ENCODE measurements around the gene VCX3B.
"Not testable (repeated sequence)": the region's sequence is repeated elsewhere in the genome, so short reads cannot be mapped to it uniquely, and the experiment has no call there.

Gene VCX3B

GRCh38 chrX:8464530-8464929 lies at the start of gene VCX3B:
Gene VCX3B (plus strand): TSS chrX:8464830. CDS start chrX:8465451, 621 bp downstream.
- not testable (repeated sequence) for DNase-seq (ENCODE audit: low read depth in 2 of 2)

GRCh38 chrX:8418301-8418700 lies 46.3 kb upstream of the VCX3B start:
- DNase-seq (ENCODE audit: low read depth in 2 of 2) = no peak

GRCh38 chrX:8424912-8425311 lies 39.7 kb upstream of the VCX3B start:
- DNase-seq (ENCODE audit: low read depth in 2 of 2) = no peak

DNA sequence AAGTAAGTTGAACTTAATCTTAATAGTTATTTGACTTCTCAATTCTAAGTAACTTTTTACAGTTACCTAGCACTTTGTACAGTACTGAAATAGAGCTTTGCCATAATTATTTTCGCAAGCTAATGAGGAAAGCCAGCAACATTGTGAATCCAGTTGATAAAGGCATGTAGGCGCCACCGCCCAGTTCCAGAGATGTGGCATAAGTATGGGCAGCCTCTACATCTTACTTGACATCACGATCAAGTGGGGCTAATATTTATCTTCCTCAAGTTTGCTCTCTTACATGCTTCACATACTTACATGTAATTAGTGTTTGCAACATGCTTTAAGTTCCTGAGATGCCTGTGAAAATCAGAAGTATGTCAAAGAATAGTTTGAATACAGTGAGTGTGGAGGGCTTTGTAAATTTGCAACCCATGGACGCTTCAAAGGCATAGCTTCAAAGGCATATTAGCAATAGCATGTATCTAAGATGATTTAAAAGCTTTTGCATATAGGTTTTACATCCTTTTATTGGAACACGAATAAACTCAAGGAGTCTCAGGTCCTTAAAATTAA lies 34.9 kb upstream of the VCX3B start:
- no peak for DNase-seq (ENCODE audit: low read depth in 2 of 2)

DNA sequence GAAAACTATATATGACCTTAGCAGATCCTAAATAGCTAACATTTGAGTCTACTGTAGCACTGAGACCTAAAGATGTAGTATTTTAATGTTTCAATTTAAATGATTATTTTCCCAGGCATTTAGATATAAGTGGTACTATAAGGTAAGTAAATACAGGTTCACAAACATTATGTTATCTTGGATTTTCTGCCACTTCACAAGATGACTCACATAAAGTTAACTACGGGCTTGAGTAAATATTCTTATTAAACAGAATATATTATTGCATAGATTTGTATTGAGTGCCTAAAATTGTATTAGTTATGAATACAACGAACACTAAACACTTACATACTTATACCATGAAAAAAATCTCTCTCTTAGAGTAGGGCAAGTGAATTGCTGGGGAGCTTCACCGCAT lies 34.2 kb upstream of the VCX3B start:
- no peak for DNase-seq (ENCODE audit: low read depth in 2 of 2)

GRCh38 chrX:8432396-8432795 lies 32.2 kb upstream of the VCX3B start:
- no peak for DNase-seq (ENCODE audit: low read depth in 2 of 2)

GRCh38 chrX:8433109-8434062 lies 31.2 kb upstream of the VCX3B start:
- DNase-seq (ENCODE audit: low read depth in 2 of 2) = no peak

DNA sequence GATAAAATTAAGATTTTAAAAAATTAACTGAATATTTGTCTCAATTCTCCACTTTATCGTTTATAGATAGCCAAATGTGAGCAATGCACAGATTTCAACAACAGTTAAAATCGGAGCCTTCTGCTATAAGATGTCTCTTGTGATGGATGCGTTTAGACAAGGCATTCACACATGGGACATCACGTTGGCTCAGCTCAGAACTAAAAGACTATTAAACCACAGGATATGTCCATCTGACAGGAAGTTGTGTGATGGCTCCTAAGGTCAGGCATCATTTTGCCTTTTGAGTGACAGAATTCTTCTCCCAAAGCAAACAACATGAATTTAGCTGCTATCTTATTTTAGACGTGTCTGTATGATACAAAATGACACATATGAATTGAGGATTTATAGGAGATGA lies 17.3 kb upstream of the VCX3B start:
- DNase-seq (ENCODE audit: low read depth in 2 of 2) = no peak

GRCh38 chrX:8452343-8452742 lies 12.3 kb upstream of the VCX3B start:
- not testable (repeated sequence) for DNase-seq (ENCODE audit: low read depth in 2 of 2)

DNA sequence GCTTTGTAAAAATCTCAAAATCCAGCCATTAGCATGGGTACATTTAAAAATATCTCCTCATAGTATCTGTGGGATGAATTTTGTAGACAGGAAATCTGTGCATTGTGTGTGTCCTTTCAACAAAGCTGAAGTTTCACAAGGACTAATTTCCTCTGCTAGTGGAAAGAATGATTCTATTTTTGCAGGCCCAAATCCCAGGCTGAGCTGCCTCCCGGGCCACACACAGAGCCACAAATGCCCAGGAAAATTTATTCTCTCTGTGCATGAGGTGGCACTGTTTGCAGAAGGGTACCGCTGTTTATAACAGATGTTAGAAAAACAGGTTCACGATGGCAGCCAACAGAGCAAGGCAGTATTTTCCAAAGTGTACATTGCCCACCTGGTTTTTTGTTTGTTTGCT lies 11.0 kb upstream of the VCX3B start:
- DNase-seq (ENCODE audit: low read depth in 2 of 2) = no peak

DNA sequence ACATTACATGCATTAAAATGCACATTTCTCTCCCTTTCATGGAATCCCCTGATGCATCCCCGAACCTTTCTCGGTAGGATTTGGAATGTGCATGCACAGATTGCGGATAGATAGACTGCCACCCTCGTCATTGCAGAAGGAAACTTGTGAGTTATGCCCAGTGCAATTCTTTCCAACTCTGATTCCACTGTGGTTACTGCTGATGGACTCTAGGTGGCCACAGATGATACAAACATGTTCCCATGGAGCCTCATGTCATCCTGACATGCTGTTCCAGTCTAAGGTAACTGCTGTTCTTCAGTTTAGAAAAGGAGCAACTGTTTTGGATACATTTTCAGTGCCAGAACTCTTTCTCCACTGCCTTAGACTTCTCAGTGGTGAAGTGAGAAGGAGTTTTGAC lies 9.1 kb upstream of the VCX3B start:
- DNase-seq (ENCODE audit: low read depth in 2 of 2) = no peak

GRCh38 chrX:8462488-8462887 lies 2.1 kb upstream of the VCX3B start:
- no peak for DNase-seq (ENCODE audit: low read depth in 2 of 2)

GRCh38 chrX:8484360-8484949 lies 19.8 kb downstream of the VCX3B start:
- no peak for DNase-seq (ENCODE audit: low read depth in 2 of 2)

DNA sequence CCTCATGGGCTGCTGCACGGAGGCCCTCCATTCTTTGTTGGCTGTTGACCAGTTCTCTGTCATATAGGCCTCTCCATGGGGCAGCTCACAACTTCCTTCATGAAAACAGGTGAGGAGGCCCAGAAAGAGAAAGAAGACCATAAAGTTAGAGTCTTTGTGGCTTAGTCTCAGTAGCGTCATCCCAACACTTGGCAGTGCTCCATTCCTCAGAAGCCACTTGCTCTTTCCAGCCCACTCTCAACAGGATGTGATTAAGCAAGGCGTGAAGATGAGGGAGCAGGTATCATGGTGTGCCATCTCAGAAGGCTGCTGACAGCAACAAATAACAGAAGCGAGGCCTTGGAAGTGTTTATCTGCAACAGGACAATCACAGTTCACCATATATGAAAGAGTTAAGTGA lies 30.4 kb downstream of the VCX3B start:
- DNase-seq (ENCODE audit: low read depth in 2 of 2) = not testable (repeated sequence)

DNA sequence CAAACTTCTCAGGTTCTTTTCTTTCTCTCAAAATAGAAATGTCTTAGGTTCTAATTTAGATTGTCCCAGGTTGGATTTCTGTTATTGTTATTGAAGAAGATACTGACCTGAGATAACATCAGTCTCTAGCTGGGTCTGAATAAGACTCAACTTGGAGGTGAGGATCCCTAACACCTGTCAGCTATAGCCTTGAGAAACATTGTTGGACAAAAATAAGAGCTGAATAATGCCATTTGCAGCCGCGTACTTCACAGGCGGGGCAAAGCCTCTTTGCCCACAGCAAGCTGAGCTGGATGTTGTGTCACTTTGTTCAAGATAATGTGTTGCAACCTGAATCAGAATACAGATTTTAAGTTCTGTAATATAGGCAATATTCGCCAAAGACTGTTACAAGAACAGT lies 35.6 kb downstream of the VCX3B start:
- DNase-seq (ENCODE audit: low read depth in 2 of 2) = no peak

DNA sequence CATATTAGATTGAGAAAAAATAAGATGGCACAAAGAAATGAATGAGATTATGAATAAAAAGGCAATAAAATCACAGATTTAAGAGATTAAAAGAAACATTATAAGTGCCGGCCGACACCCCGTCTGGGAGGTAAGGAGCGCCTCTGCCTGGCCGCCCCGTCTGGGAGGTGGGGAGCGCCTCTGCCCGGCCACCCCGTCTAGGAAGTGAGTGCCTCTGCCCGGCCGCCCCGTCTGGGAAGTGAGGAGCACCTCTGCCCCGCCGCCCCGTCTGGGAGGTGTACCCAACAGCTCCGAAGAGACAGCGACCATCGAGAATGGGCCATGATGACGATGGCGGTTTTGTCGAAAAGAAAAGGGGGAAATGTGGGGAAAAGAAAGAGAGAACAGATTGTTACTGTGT lies 37.5 kb downstream of the VCX3B start:
- DNase-seq (ENCODE audit: low read depth in 2 of 2) = not testable (repeated sequence)

DNA sequence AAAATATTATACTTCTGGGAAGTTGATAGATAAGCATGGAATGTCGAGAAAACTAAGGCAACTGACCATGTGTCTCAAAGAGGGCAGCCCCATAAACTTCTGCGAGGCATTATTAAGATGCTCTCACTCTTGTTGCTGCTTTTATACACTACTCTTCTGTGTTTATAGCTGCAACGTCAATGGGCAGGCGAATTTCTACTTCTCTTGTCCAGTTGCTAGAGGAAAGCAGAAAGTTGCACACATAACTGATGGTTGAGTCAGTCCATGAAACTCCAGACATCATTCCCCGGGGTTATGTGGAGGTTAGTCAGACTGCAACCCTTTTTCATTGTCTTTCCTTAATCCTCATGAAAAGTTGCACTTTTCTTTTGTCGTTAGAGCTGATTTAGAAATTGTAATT lies 39.8 kb downstream of the VCX3B start:
- DNase-seq (ENCODE audit: low read depth in 2 of 2) = no peak
